Measurements from ENCODE around the gene MORC4. TPM values are rescaled to one million over a fixed set of nuclear protein-coding genes. Genes with fewer than 3 reads are reported as not detected.

MORC4 gene
- total RNA-seq, 1 donor from 2014 or later: 10.8 TPM

GRCh38 chrX:106897259-106897658 is 102.8 kb downstream of the MORC4 start:
- no peak for TF ChIP-seq CTCF (IDR thresholded peaks at IDR 0.05)
- H3K4me3 ChIP-seq: no peak overlapping the region
- intact Hi-C loops (cut with DNase I): no loop called here
- no peaks in the 10 kb centered on the region for H3K9me3 ChIP-seq
- no peaks in the 10 kb centered on the region for H3K36me3 ChIP-seq
- no peak for DNase-seq
- ATAC-seq: no peak
- H3K27ac ChIP-seq: no peak overlapping the region
- H3K4me1 ChIP-seq: no peaks in the 10 kb centered on the region
- H3K27me3 ChIP-seq (ENCODE audit: low read depth): no peaks in the 10 kb centered on the region

GRCh38 chrX:106894978-106895452 is 105.0 kb downstream of the MORC4 start:
- intact Hi-C loops (cut with DNase I): no loop called here
- no peaks in the 10 kb centered on the region for H3K9me3 ChIP-seq
- H3K36me3 ChIP-seq: no peaks in the 10 kb centered on the region
- no peak for TF ChIP-seq CTCF (IDR thresholded peaks at IDR 0.05)
- DNase-seq (no peak), ATAC-seq (peak; percentile 53 to 62)
- H3K27ac ChIP-seq: no peak overlapping the region
- H3K27me3 ChIP-seq (ENCODE audit: low read depth): no peaks in the 10 kb centered on the region
- H3K4me1 ChIP-seq: no peaks in the 10 kb centered on the region
- no peak overlapping the region for H3K4me3 ChIP-seq

GRCh38 chrX:106894392-106894909 is 105.6 kb downstream of the MORC4 start:
- DNase-seq: peak; percentile 46
- peak; percentile 69 for TF ChIP-seq CTCF (IDR thresholded peaks at IDR 0.05)
- H3K4me3 ChIP-seq: no peak overlapping the region
- no peaks in the 10 kb centered on the region for H3K4me1 ChIP-seq
- H3K27ac ChIP-seq: no peak overlapping the region
- no peaks in the 10 kb centered on the region for H3K36me3 ChIP-seq
- intact Hi-C loops (cut with DNase I): no loop called here
- peak; percentile 85 to 90 for ATAC-seq
- no peaks in the 10 kb centered on the region for H3K27me3 ChIP-seq (ENCODE audit: low read depth)
- H3K9me3 ChIP-seq: no peaks in the 10 kb centered on the region

- no peak overlapping the region for H3K27ac ChIP-seq
- no peaks in the 10 kb centered on the region for H3K9me3 ChIP-seq
- H3K4me1 ChIP-seq: no peaks in the 10 kb centered on the region
- intact Hi-C loops (cut with DNase I): no loop called here
- no peak for ATAC-seq
- H3K36me3 ChIP-seq: no peaks in the 10 kb centered on the region
- DNase-seq: no peak
- no peak for TF ChIP-seq CTCF (IDR thresholded peaks at IDR 0.05)
- H3K4me3 ChIP-seq: no peak overlapping the region
- no peaks in the 10 kb centered on the region for H3K27me3 ChIP-seq (ENCODE audit: low read depth)
Observed at GRCh38 chrX:106891762-106892460, 108.1 kb downstream of the MORC4 start.

Other genes starting within 250 kb of the MORC4 start
- 7.4 TPM for gene TBC1D8B, start 197.5 kb downstream of the MORC4 start, total RNA-seq
- gene RIPPLY1, start 96.9 kb downstream of the MORC4 start, total RNA-seq: not detected
- gene CLDN2, start 79.8 kb downstream of the MORC4 start, total RNA-seq: not detected
- gene RBM41, start 118.6 kb upstream of the MORC4 start, total RNA-seq: 20.4 TPM
- gene NUP62CL, start 206.2 kb upstream of the MORC4 start, total RNA-seq: 1.4 TPM
- 2.0 TPM for gene DNAAF6, start 206.4 kb upstream of the MORC4 start, total RNA-seq

Data from lower lobe of right lung (tissue), 2 donors.